Endothelial cell of umbilical vein (primary cell): ENCODE data around the gene TDO2. TPM values are rescaled to one million over a fixed set of nuclear protein-coding genes. Genes with fewer than 3 reads are reported as not detected.

ENCODE experiments used
- BruUV-seq: library from RNA; stranded (reverse); fragments of 400-500 nt; replicated peaks from 2 replicates; lab custom pipeline; 2021; lab: Mats Ljungman, UMichigan
- CTCF ChIA-PET: fragments of 300-600, 350-600 bp; sonication (Branson Sonifier 250); formaldehyde crosslinking; loops from one replicate; lab custom pipeline; 2021; ENCODE audit warnings: antibody characterized with exemption, inconsistent platforms; lab: Charles Lee
- POLR2A ChIA-PET: fragments of 300-600, 350-600 bp; sonication (Branson Sonifier 250); formaldehyde crosslinking; loops from one replicate; lab custom pipeline; 2021; ENCODE audit warnings: antibody characterized with exemption, inconsistent platforms; lab: Charles Lee
- DNase-seq: peaks from one replicate; pipeline ENCODE4 v3.0.0-alpha.2; 2011; ENCODE audit warnings: low read depth, low spot score
- FAIRE-seq: peaks from 2 replicates; lab custom pipeline; 2011; peaks lifted over from hg19 to GRCh38; lab: Jason Lieb, UNC
- H2AFZ ChIP-seq: 2 replicates; pipeline ENCODE4 v1.6.0; 2012; ENCODE audit warnings: low read depth, low read length, control low read depth, inconsistent platforms
- H3K27ac ChIP-seq: 2 replicates; pipeline ENCODE4 v1.5.1; 2011; ENCODE audit warnings: low read depth, mild to moderate bottlenecking, control low read depth, low read length, moderate library complexity; ENCODE audit not compliant: insufficient read depth
- H3K27me3 ChIP-seq, 2 experiments: 2 replicates each; pipeline versions ENCODE4 v1.6.0 to v1.6.1; 2011; ENCODE audit warnings: low read length in 2 of 2, mixed read lengths in 1 of 2; ENCODE audit not compliant: control insufficient read depth in 2 of 2, insufficient read depth in 2 of 2
- H3K36me3 ChIP-seq, 2 experiments: 2 replicates in 1 of 2; 3 replicates in 1 of 2; pipeline ENCODE4 v1.5.1; 2011; ENCODE audit warnings: low read length in 2 of 2, mild to moderate bottlenecking in 1 of 2, moderate library complexity in 1 of 2; ENCODE audit not compliant: control insufficient read depth in 2 of 2, insufficient read depth in 2 of 2; ENCODE audit errors: extremely low read depth in 1 of 2
- H3K4me1 ChIP-seq: 3 replicates; pipeline ENCODE4 v1.5.1; 2011; ENCODE audit warnings: mild to moderate bottlenecking, low read length; ENCODE audit not compliant: control insufficient read depth, insufficient read depth; ENCODE audit errors: extremely low read depth
- H3K4me2 ChIP-seq: 2 replicates; pipeline ENCODE4 v1.6.1; 2011; ENCODE audit warnings: low read length, control low read depth, mixed read lengths; ENCODE audit not compliant: insufficient read depth
- H3K4me3 ChIP-seq, 3 experiments: fragments of 200-600 bp in 1 of 3; sonication (generic), shearing (Covaris generic) in 1 of 3; replicated peaks in 1 of 3; 2 replicates each; pipeline ENCODE4 v1.5.1; 2011 to 2016; ENCODE audit warnings: control low read depth in 3 of 3, low read length in 3 of 3, mild to moderate bottlenecking in 2 of 3, inconsistent platforms in 1 of 3, low read depth in 1 of 3, moderate library complexity in 1 of 3; ENCODE audit not compliant: insufficient read depth in 1 of 3
- H3K79me2 ChIP-seq: 2 replicates; pipeline ENCODE4 v1.6.0; 2012; ENCODE audit warnings: low read length, inconsistent platforms; ENCODE audit not compliant: control insufficient read depth, insufficient read depth
- H3K9ac ChIP-seq: replicated peaks from 2 replicates; pipeline ENCODE3; 2011; ENCODE audit warnings: low read length, control low read depth; ENCODE audit not compliant: insufficient read depth; ENCODE audit errors: extremely low read depth
- H3K9me1 ChIP-seq: replicated peaks from 3 replicates; pipeline ENCODE4 v1.6.0; 2011; ENCODE audit warnings: mild to moderate bottlenecking, low read length; ENCODE audit not compliant: control insufficient read depth, insufficient read depth; ENCODE audit errors: extremely low read depth
- H3K9me3 ChIP-seq: replicated peaks from 2 replicates; pipeline ENCODE4 v1.5.1; 2012; ENCODE audit warnings: low read length, inconsistent platforms; ENCODE audit not compliant: control insufficient read depth, insufficient read depth
- H4K20me1 ChIP-seq: replicated peaks from 2 replicates; pipeline ENCODE3; 2011; ENCODE audit warnings: mild to moderate bottlenecking, low read length; ENCODE audit not compliant: control insufficient read depth, insufficient read depth; ENCODE audit errors: extremely low read depth
- CTCF ChIP-seq, 2 donors: IDR thresholded peaks; 1 replicate in 1 of 2; 2 replicates in 1 of 2; pipeline ENCODE4 v1.5.1; 2011; ENCODE audit warnings: low read length in 2 of 2, mild to moderate bottlenecking in 2 of 2, moderate library complexity in 2 of 2, control low read depth in 1 of 2, inconsistent platforms in 1 of 2, low read depth in 1 of 2; ENCODE audit not compliant: insufficient read depth in 1 of 2; ENCODE audit errors: extremely low read depth in 1 of 2
- EZH2 ChIP-seq: IDR thresholded peaks from 2 replicates; pipeline ENCODE4 v1.6.1; 2012; ENCODE audit warnings: borderline replicate concordance, low read depth, mild to moderate bottlenecking, moderate library complexity, low read length, inconsistent platforms; ENCODE audit not compliant: severe bottlenecking
- FOS ChIP-seq: IDR thresholded peaks from 2 replicates; pipeline ENCODE4 v1.6.1; 2011; ENCODE audit warnings: mild to moderate bottlenecking, low read length, moderate library complexity, borderline replicate concordance; ENCODE audit not compliant: insufficient read depth
- GATA2 ChIP-seq: IDR thresholded peaks from 2 replicates; pipeline ENCODE4 v1.7.0; 2011; ENCODE audit warnings: low read depth, mild to moderate bottlenecking, moderate library complexity, mixed read lengths, low read length; ENCODE audit not compliant: insufficient read length, insufficient read depth
- JUN ChIP-seq: IDR thresholded peaks from 2 replicates; pipeline ENCODE4 v1.6.1; 2011; ENCODE audit warnings: borderline replicate concordance, low read depth; ENCODE audit not compliant: insufficient read length, insufficient read depth
- MAX ChIP-seq: IDR thresholded peaks from 2 replicates; pipeline ENCODE4 v1.6.1; 2011; ENCODE audit not compliant: insufficient read depth, insufficient read length
- MYC ChIP-seq: IDR thresholded peaks from one replicate; pipeline ENCODE4 v1.6.1; 2011; ENCODE audit warnings: mild to moderate bottlenecking, low read depth, low read length
- POLR2A ChIP-seq: IDR thresholded peaks from 2 replicates; pipeline ENCODE4 v1.6.1; 2012; ENCODE audit warnings: low read depth, mild to moderate bottlenecking, control low read depth, low read length
- POLR2AphosphoS5 ChIP-seq: IDR thresholded peaks from 2 replicates; pipeline ENCODE4 v1.6.1; 2012; ENCODE audit warnings: low read depth, mild to moderate bottlenecking, control low read depth, low read length, moderate library complexity; ENCODE audit not compliant: insufficient read depth
- dilution Hi-C: fragments of 300-500 bp; cut with MboI; formaldehyde crosslinking; loops from one replicate; pipeline ENCODE4 v1.15.0; 2019; ENCODE audit warnings: low sequenced_read_pairs; ENCODE audit not compliant: extremely low pct_ligation_motif_present
- intact Hi-C: fragments of 100-400 bp; cut with micrococcal nuclease; formaldehyde crosslinking; loops from one replicate; pipeline ENCODE4 v1.10.0; 2022
- polyA plus RNA-seq, 4 experiments: library from polyadenylated mRNA; depleted of rRNA in 3 of 4; stranded (reverse) in 3 of 4; unstranded in 1 of 4; fragments of >200 nt; gene quantifications; 2 replicates each; pipeline versions ENCODE4 v1.2.1 to v1.2.3, GENCODE V29; 2011 to 2012; ENCODE audit warnings: missing spikeins in 1 of 4
- total RNA-seq: library from RNA; stranded (reverse); gene quantifications from 2 replicates; pipeline ENCODE4 v1.2.3, GENCODE V29; 2021

The TDO2 gene
- total and polyA plus RNA-seq, 2 donors (not counting 3 experiments of a cell fraction or from before 2014, with no cell fraction given), result not detected

- H3K4me2 ChIP-seq, result no peak overlapping the region
- no peak overlapping the region for H3K27ac ChIP-seq
- FAIRE-seq (no peak), DNase-seq (no peak)
- H3K9me1 ChIP-seq, result no peaks in the 10 kb centered on the region
- H3K36me3 ChIP-seq, result no peaks in the 10 kb centered on the region
- dilution Hi-C loops (no loop called here), intact Hi-C loops (no loop called here)
- CTCF ChIA-PET, result no interaction called here
- BruUV-seq, result no TSS peak
- POLR2A ChIA-PET, result no interaction called here
- peaks cover 0 to 4% of the 10 kb centered on the region in 2 experiments for H3K27me3 ChIP-seq
- TF ChIP-seq GATA2 (no peak), MAX (no peak), EZH2 (no peak), MYC (no peak), POLR2A (no peak), CTCF (IDR thresholded peaks at IDR 0.05; ENCODE audit: extremely low read depth in 1 of 2, insufficient read depth in 1 of 2, low read depth in 1 of 2, low read length in 2 of 2) (no peak), POLR2AphosphoS5 (no peak), JUN (no peak), FOS (no peak)
- H3K4me3 ChIP-seq, result no peak overlapping the region
- no peaks in the 10 kb centered on the region for H3K4me1 ChIP-seq
- H3K9me3 ChIP-seq, result no peaks in the 10 kb centered on the region
- H4K20me1 ChIP-seq, result no peaks in the 10 kb centered on the region
- no peaks in the 10 kb centered on the region for H3K79me2 ChIP-seq
- no peak overlapping the region for H3K9ac ChIP-seq
- H2AFZ ChIP-seq, result no peak overlapping the region
Measured at GRCh38 chr4:155962767-155963166, 59.3 kb downstream of the TDO2 start.
